H9 (cell line): ENCODE data around the gene ATF7. TPM values are rescaled to one million over a fixed set of nuclear protein-coding genes. Genes with fewer than 3 reads are reported as not detected.

ENCODE experiments used
- DNase-seq: peaks from one replicate; pipeline ENCODE4 v3.0.0-alpha.2; 2017
- H2AFZ ChIP-seq: one replicate; pipeline ENCODE4 v1.6.1; 2013; ENCODE audit warnings: mild to moderate bottlenecking, low read length, control low read depth, moderate library complexity
- H2AK5ac ChIP-seq: 2 replicates; pipeline ENCODE4 v1.6.1; 2013; ENCODE audit warnings: low read length, control low read depth, mixed read lengths; ENCODE audit not compliant: insufficient read length
- H2BK120ac ChIP-seq: one replicate; pipeline ENCODE4 v1.6.1; 2013; ENCODE audit warnings: low read depth, mild to moderate bottlenecking, low read length, control low read depth, inconsistent platforms; ENCODE audit not compliant: poor library complexity, severe bottlenecking
- H2BK12ac ChIP-seq: 2 replicates; pipeline ENCODE4 v1.6.1; 2013; ENCODE audit warnings: low read length, control low read depth, mixed read lengths, low read depth; ENCODE audit not compliant: insufficient read length
- H2BK15ac ChIP-seq: 2 replicates; pipeline ENCODE4 v1.6.1; 2013; ENCODE audit warnings: low read depth, low read length, control low read depth
- H2BK20ac ChIP-seq: one replicate; pipeline ENCODE4 v1.6.1; 2013; ENCODE audit warnings: low read depth, mild to moderate bottlenecking, low read length, control low read depth, inconsistent platforms; ENCODE audit not compliant: poor library complexity, severe bottlenecking
- H2BK5ac ChIP-seq: 2 replicates; pipeline ENCODE4 v1.6.1; 2013; ENCODE audit warnings: low read length, control low read depth, mixed read lengths; ENCODE audit not compliant: insufficient read length
- H3K14ac ChIP-seq: 2 replicates; pipeline ENCODE4 v1.6.1; 2013; ENCODE audit warnings: low read length, control low read depth; ENCODE audit not compliant: insufficient read depth
- H3K18ac ChIP-seq: 2 replicates; pipeline ENCODE4 v1.6.1; 2013; ENCODE audit warnings: low read depth, mild to moderate bottlenecking, mixed read lengths, low read length, control low read depth; ENCODE audit not compliant: insufficient read length
- H3K23ac ChIP-seq: 2 replicates; pipeline ENCODE4 v1.6.1; 2013; ENCODE audit warnings: low read length, control low read depth, mixed read lengths, low read depth; ENCODE audit not compliant: insufficient read length
- H3K23me2 ChIP-seq: 2 replicates; pipeline ENCODE4 v1.6.1; 2013; ENCODE audit warnings: low read depth, mild to moderate bottlenecking, mixed read lengths, low read length, control low read depth; ENCODE audit not compliant: insufficient read length, poor library complexity, severe bottlenecking
- H3K27ac ChIP-seq: 2 replicates; pipeline ENCODE4 v1.5.1; 2013; ENCODE audit warnings: low read length, control low read depth, mixed read lengths, low read depth; ENCODE audit not compliant: insufficient read length
- H3K27me3 ChIP-seq: 2 replicates; pipeline ENCODE4 v1.6.1; 2013; ENCODE audit warnings: low read length, control low read depth, inconsistent platforms; ENCODE audit not compliant: insufficient read depth
- H3K4ac ChIP-seq: 2 replicates; pipeline ENCODE4 v1.6.1; 2013; ENCODE audit warnings: low read depth, mild to moderate bottlenecking, control low read depth, inconsistent platforms, low read length, moderate library complexity
- H3K4me1 ChIP-seq: 2 replicates; pipeline ENCODE4 v1.6.1; 2013; ENCODE audit warnings: low read length, control low read depth, inconsistent platforms; ENCODE audit not compliant: insufficient read depth
- H3K4me2 ChIP-seq: 2 replicates; pipeline ENCODE4 v1.6.1; 2013; ENCODE audit warnings: low read length, control low read depth, mixed read lengths; ENCODE audit not compliant: insufficient read length, insufficient read depth
- H3K56ac ChIP-seq: 2 replicates; pipeline ENCODE4 v1.6.1; 2013; ENCODE audit warnings: low read depth, mild to moderate bottlenecking, mixed read lengths, low read length, control low read depth; ENCODE audit not compliant: insufficient read length
- H3K79me1 ChIP-seq: 2 replicates; pipeline ENCODE4 v1.6.1; 2013; ENCODE audit warnings: low read depth, mild to moderate bottlenecking, moderate library complexity, low read length, control low read depth, inconsistent platforms; ENCODE audit not compliant: insufficient read depth, poor library complexity, severe bottlenecking
- H3K79me2 ChIP-seq: 2 replicates; pipeline ENCODE4 v1.6.1; 2013; ENCODE audit warnings: low read length, control low read depth, inconsistent platforms; ENCODE audit not compliant: insufficient read depth
- H3K9ac ChIP-seq: 2 replicates; pipeline ENCODE4 v1.6.1; 2013; ENCODE audit warnings: low read length, control low read depth, mixed read lengths; ENCODE audit not compliant: insufficient read length; ENCODE audit errors: extremely low read depth
- H3K9me3 ChIP-seq: one replicate; pipeline ENCODE4 v1.6.1; 2013; ENCODE audit warnings: low read depth, low read length, inconsistent platforms; ENCODE audit not compliant: control insufficient read depth
- H3T11ph ChIP-seq: one replicate; pipeline ENCODE4 v1.6.1; 2013; ENCODE audit warnings: mild to moderate bottlenecking, low read length, control low read depth, inconsistent platforms
- H4K20me1 ChIP-seq: one replicate; pipeline ENCODE4 v1.6.1; 2013; ENCODE audit not compliant: control insufficient read depth, insufficient read length, insufficient read depth
- H4K5ac ChIP-seq: 2 replicates; pipeline ENCODE4 v1.6.1; 2013; ENCODE audit warnings: low read depth, mild to moderate bottlenecking, mixed read lengths, low read length, control low read depth; ENCODE audit not compliant: insufficient read length
- H4K8ac ChIP-seq: replicated peaks from 2 replicates; pipeline ENCODE4 v1.6.1; 2013; ENCODE audit warnings: low read length, control low read depth, mixed read lengths, low read depth; ENCODE audit not compliant: insufficient read length
- H4K91ac ChIP-seq: 2 replicates; pipeline ENCODE4 v1.6.1; 2013; ENCODE audit warnings: low read depth, mild to moderate bottlenecking, moderate library complexity, mixed read lengths, low read length, control low read depth; ENCODE audit not compliant: insufficient read length
- H3K27ac Mint-ChIP-seq, 3 experiments: 2 replicates in 2 of 3; 3 replicates in 1 of 3; pipeline ENCODE4 v1.8.0; 2020 to 2021; ENCODE audit warnings: mixed read lengths in 3 of 3, mild to moderate bottlenecking in 1 of 3, moderate library complexity in 1 of 3
- H3K27me3 Mint-ChIP-seq: 2 replicates; pipeline ENCODE4 v1.8.0; 2021; ENCODE audit warnings: low read depth, mild to moderate bottlenecking, moderate library complexity, mixed read lengths
- H3K36me3 Mint-ChIP-seq, 3 experiments: 2 replicates in 2 of 3; 3 replicates in 1 of 3; pipeline ENCODE4 v1.8.0; 2020 to 2021; ENCODE audit warnings: low read depth in 3 of 3, mixed read lengths in 3 of 3; ENCODE audit not compliant: insufficient read depth in 1 of 3
- H3K4me1 Mint-ChIP-seq, 2 experiments: 2 replicates each; pipeline ENCODE4 v1.8.0; 2020; ENCODE audit warnings: mixed read lengths in 2 of 2
- H3K4me3 Mint-ChIP-seq, 2 experiments: 2 replicates in 1 of 2; 3 replicates in 1 of 2; pipeline ENCODE4 v1.8.0; 2020 to 2021; ENCODE audit warnings: mild to moderate bottlenecking in 2 of 2, mixed read lengths in 2 of 2, moderate library complexity in 1 of 2
- H3K9me3 Mint-ChIP-seq, 2 experiments: 2 replicates in 1 of 2; 3 replicates in 1 of 2; pipeline ENCODE4 v1.8.0; 2020; ENCODE audit warnings: mild to moderate bottlenecking in 2 of 2, mixed read lengths in 2 of 2, moderate library complexity in 1 of 2
- WGBS: extraction: QIAGEN DNeasy Blood & Tissue Kit; methylation state at CpG from one replicate; pipeline ENCODE4 v1.1.7; 2013; ENCODE audit warnings: missing lambda C conversion rate, low lambda C conversion rate, mixed read lengths; ENCODE audit not compliant: insufficient read length; ENCODE audit errors: extremely low coverage; 5-methylcytosine and 5-hydroxymethylcytosine counted together
- total RNA-seq: library from RNA; stranded (reverse); gene quantifications from 2 replicates; pipeline ENCODE4 v1.2.1, GENCODE V29; 2021
- TF ChIP-seq, protein P1 (sequence below): fragments of 200-600 bp; sonication (generic); conservative IDR thresholded peaks from 3 replicates; pipeline ENCODE4 v1.8.0; 2021; ENCODE audit warnings: antibody characterized with exemption, mild to moderate bottlenecking

Gene ATF7
- total RNA-seq, 1 experiment from 2014 or later = 17.7 TPM

DNA sequence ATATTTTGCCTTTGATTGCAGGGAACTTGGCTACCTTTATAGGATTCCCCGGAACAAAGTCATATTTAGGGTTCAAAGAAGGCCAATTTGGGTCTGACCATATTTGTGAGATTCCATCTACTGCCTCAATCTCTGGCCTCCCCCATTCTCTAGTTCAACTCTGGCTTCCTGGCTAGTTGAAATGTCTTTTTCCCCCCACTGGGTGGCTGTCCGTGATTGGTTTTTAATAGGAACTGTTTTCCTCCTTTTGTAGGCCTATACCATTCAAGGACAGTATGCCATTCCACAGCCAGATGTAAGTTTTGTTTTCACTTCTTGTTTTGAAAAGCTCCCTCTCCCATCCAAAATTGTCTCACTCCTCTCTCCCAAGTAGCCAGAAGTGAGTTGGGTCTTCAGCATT, 160.5 kb downstream of the ATF7 start:
- Histone ChIP-seq H3K9ac (no peak overlapping the region), H3K79me2 (peaks cover 3% of the 10 kb centered on the region), H3K4me2 (no peak overlapping the region), H3K23me2 (no peaks in the 10 kb centered on the region), H2AK5ac (no peak overlapping the region), H3K4ac (no peak overlapping the region), H4K5ac (no peak overlapping the region), H3K18ac (no peak overlapping the region), H2AFZ (no peak overlapping the region), H2BK120ac (no peak overlapping the region), H3K27ac (no peak overlapping the region), H4K20me1 (no peaks in the 10 kb centered on the region), H2BK20ac (no peak overlapping the region), H4K91ac (no peak overlapping the region), H3K23ac (no peak overlapping the region), H3K27me3 (no peaks in the 10 kb centered on the region), H3T11ph (no peak overlapping the region), H3K79me1 (peaks cover 19% of the 10 kb centered on the region), H2BK5ac (no peak overlapping the region), H3K56ac (no peak overlapping the region), H3K9me3 (no peaks in the 10 kb centered on the region), H4K8ac (no peak overlapping the region), H2BK15ac (no peak overlapping the region), H2BK12ac (no peak overlapping the region), H3K14ac (no peak overlapping the region), H3K4me1 (no peaks in the 10 kb centered on the region)
- H3K27ac Mint-ChIP-seq = peak overlapping the region in 1 of 3 experiments; percentile 92; a peak in 2 of 7 replicates
- no peaks in the 10 kb centered on the region for H3K9me3 Mint-ChIP-seq
- DNase-seq = no peak
- no peak overlapping the region for H3K4me3 Mint-ChIP-seq
- H3K36me3 Mint-ChIP-seq = peaks cover 77 to 99% (median 96%) of the 10 kb centered on the region in 3 experiments
- WGBS = no CpG with 5 or more reads among the region's 2 CpGs
- no peaks in the 10 kb centered on the region for H3K27me3 Mint-ChIP-seq
- TF ChIP-seq, protein P1, sequence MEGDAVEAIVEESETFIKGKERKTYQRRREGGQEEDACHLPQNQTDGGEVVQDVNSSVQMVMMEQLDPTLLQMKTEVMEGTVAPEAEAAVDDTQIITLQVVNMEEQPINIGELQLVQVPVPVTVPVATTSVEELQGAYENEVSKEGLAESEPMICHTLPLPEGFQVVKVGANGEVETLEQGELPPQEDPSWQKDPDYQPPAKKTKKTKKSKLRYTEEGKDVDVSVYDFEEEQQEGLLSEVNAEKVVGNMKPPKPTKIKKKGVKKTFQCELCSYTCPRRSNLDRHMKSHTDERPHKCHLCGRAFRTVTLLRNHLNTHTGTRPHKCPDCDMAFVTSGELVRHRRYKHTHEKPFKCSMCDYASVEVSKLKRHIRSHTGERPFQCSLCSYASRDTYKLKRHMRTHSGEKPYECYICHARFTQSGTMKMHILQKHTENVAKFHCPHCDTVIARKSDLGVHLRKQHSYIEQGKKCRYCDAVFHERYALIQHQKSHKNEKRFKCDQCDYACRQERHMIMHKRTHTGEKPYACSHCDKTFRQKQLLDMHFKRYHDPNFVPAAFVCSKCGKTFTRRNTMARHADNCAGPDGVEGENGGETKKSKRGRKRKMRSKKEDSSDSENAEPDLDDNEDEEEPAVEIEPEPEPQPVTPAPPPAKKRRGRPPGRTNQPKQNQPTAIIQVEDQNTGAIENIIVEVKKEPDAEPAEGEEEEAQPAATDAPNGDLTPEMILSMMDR = 0 out of 3 replicates have a peak, but pooled peaks have one; percentile 17
- H3K4me1 Mint-ChIP-seq = peaks cover 38 to 63% of the 10 kb centered on the region in 2 experiments
